ENCODE results near the gene GSDME.

The GSDME gene

DNA sequence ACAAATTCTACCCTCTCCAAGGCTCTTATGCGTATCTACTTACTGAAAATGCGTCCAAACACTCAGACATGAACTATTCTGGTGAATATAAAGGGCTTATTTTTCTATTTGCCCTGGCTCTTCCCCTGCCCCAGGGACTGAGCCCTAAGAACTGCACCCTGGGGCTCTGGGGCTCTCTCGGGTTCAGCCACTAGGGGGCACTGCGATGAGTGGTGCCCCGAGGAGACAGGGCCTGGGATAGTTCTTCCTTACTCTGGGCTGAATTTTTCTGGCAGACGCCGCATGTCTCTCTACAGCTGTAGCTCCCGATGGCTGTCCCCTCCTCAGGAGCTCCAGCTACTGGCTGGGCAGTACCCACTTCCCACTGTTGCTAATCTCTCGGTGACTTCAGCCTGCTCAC lies 30.8 kb upstream of the GSDME start:
- H3K4me3 ChIP-seq (ENCODE audit: low read depth, low read length): no peak overlapping the region
- TF ChIP-seq, protein P1, sequence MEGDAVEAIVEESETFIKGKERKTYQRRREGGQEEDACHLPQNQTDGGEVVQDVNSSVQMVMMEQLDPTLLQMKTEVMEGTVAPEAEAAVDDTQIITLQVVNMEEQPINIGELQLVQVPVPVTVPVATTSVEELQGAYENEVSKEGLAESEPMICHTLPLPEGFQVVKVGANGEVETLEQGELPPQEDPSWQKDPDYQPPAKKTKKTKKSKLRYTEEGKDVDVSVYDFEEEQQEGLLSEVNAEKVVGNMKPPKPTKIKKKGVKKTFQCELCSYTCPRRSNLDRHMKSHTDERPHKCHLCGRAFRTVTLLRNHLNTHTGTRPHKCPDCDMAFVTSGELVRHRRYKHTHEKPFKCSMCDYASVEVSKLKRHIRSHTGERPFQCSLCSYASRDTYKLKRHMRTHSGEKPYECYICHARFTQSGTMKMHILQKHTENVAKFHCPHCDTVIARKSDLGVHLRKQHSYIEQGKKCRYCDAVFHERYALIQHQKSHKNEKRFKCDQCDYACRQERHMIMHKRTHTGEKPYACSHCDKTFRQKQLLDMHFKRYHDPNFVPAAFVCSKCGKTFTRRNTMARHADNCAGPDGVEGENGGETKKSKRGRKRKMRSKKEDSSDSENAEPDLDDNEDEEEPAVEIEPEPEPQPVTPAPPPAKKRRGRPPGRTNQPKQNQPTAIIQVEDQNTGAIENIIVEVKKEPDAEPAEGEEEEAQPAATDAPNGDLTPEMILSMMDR (IDR thresholded peaks at IDR 0.05; ENCODE audit: low read depth, low read length): peak; percentile 56
- H3K4me1 ChIP-seq: no peaks in the 10 kb centered on the region
- no peaks in the 10 kb centered on the region for H3K27me3 ChIP-seq
- H3K36me3 ChIP-seq: no peaks in the 10 kb centered on the region
- DNase-seq: no peak
- H3K9me3 ChIP-seq: no peaks in the 10 kb centered on the region

DNA sequence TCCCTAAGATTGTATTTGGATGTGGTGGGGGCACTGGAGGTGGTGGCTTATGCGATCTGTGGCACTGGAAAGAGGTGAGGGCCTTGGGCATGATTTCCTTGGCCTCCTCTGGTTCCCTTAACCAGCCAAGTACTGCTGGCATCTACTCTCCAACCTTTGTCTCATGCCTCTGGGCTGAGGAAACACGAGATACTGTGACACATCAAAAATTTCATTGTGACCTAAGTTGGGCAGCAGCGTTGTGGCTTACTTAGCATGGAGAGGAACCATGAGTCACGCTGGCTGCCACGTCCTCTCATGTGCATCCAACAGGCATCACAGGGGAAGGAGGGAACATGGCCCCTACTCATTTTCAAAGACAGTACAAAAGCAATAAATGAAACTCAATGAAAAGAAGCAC lies 29.7 kb upstream of the GSDME start:
- Histone ChIP-seq H3K4me3 (ENCODE audit: low read depth, low read length) (no peak overlapping the region), H3K27me3 (no peaks in the 10 kb centered on the region), H3K36me3 (no peaks in the 10 kb centered on the region), H3K4me1 (no peaks in the 10 kb centered on the region), H3K9me3 (no peaks in the 10 kb centered on the region)
- TF ChIP-seq, protein P1 (IDR thresholded peaks at IDR 0.05; ENCODE audit: low read depth, low read length): no peak
- no peak for DNase-seq

DNA sequence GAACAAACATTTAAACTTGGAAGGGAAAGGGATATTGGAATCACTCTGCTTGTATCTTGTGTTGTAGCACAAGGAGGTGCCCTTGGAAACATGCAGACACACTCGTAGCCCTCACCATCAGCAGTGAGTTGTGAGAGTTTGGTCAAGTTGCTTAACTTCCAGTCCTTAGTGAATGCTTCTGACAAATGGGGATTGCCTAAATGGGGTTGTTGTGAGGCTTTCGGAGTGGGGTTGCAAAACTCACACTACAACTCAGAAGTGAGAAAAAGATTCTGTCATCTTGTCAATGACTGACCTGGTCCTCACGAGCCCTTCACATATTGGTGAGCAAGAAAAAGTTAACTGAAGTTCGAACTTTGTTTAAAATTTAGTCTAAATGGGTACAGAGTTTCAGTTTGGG lies 29.0 kb upstream of the GSDME start:
- H3K27me3 ChIP-seq: no peaks in the 10 kb centered on the region
- no peaks in the 10 kb centered on the region for H3K36me3 ChIP-seq
- H3K9me3 ChIP-seq: no peaks in the 10 kb centered on the region
- TF ChIP-seq, protein P1 (IDR thresholded peaks at IDR 0.05; ENCODE audit: low read depth, low read length): no peak
- no peak overlapping the region for H3K4me3 ChIP-seq (ENCODE audit: low read depth, low read length)
- no peaks in the 10 kb centered on the region for H3K4me1 ChIP-seq
- no peak for DNase-seq

DNA sequence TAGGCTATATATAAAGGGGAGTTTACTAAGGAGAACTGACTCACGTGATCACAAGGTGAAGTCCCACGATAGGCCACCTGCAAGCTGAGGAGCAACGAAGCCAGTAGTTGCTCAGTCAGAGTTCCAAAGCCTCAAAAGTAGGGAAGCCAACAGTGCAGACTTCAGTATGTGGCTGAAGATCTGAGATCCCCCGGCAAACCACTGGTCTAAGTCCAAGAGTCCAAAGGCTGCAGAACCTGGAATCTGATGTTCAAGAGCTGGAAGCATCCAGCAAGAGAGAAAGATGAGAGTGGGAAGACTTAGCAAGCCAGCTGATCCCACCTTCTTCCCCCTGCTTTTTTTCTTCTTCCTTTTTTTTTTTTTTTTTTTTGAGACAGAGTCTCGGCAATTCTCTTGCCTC lies 27.0 kb upstream of the GSDME start:
- TF ChIP-seq, protein P1 (IDR thresholded peaks at IDR 0.05; ENCODE audit: low read depth, low read length): no peak
- no peak for DNase-seq
- Histone ChIP-seq H3K4me3 (ENCODE audit: low read depth, low read length) (no peak overlapping the region), H3K36me3 (no peaks in the 10 kb centered on the region), H3K9me3 (no peaks in the 10 kb centered on the region), H3K27me3 (no peaks in the 10 kb centered on the region), H3K4me1 (no peaks in the 10 kb centered on the region)

DNA sequence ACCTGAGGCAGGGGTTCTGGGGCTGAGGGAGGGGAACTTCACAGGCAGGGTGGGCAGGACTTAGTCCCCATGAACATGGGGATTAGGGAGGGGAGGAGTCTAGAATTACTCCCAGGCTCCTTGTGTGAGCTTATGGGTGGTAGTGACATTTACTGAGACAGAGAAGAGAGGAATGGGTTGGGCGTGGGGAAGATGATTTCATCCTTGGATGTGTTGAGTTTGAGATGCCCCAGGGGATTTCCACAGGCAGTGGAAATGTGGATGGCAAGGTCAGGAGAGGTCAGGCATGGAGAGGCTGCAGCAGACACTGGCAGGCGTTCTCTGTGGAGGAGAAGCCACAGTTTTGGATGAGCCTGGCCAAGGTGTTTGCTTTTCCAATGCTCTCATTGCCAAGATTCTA lies 26.4 kb upstream of the GSDME start:
- no peak overlapping the region for H3K4me3 ChIP-seq (ENCODE audit: low read depth, low read length)
- DNase-seq: no peak

DNA sequence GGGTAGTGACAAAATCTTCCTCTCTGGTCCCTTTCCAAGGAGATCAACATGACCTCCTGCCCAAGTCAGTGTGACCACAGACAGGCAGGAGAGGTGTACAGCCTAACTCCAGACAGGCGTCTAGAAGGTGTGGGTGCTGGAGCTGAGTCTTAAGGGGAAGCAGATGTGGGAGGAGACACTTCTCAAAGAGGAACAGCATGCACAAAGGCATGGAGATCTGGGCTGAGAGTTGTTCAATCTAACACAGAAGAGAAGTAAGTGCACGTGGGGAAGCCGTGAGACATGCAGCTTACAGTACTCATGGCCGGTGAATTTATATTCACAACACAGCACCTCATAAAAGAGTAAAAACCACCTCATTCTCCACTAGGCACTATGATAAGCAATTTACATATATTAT lies 23.8 kb upstream of the GSDME start:
- Histone ChIP-seq H3K4me1 (no peaks in the 10 kb centered on the region), H3K27me3 (no peaks in the 10 kb centered on the region), H3K9me3 (no peaks in the 10 kb centered on the region), H3K36me3 (no peaks in the 10 kb centered on the region), H3K4me3 (ENCODE audit: low read depth, low read length) (no peak overlapping the region)
- TF ChIP-seq, protein P1 (IDR thresholded peaks at IDR 0.05; ENCODE audit: low read depth, low read length): no peak
- DNase-seq: no peak

More for the DNA sequence above, 26.4 kb upstream of the GSDME start:
- no peaks in the 10 kb centered on the region for H3K27me3 ChIP-seq
- TF ChIP-seq, protein P1 (IDR thresholded peaks at IDR 0.05; ENCODE audit: low read depth, low read length): no peak
- no peaks in the 10 kb centered on the region for H3K36me3 ChIP-seq
- H3K9me3 ChIP-seq: no peaks in the 10 kb centered on the region
- H3K4me1 ChIP-seq: no peaks in the 10 kb centered on the region
